ENCODE data around the gene LRPAP1.
"Not testable (repeated sequence)": the region's sequence is repeated elsewhere in the genome, so short reads cannot be mapped to it uniquely, and the experiment has no call there.

LRPAP1 gene

GRCh38 chr4:3531879-3532750 is at the start of gene LRPAP1:
LRPAP1 (minus strand) TSS chr4:3532422; CDS start chr4:3532412, 10 bp downstream.
- DNase-seq: peak; percentile 81

DNA sequence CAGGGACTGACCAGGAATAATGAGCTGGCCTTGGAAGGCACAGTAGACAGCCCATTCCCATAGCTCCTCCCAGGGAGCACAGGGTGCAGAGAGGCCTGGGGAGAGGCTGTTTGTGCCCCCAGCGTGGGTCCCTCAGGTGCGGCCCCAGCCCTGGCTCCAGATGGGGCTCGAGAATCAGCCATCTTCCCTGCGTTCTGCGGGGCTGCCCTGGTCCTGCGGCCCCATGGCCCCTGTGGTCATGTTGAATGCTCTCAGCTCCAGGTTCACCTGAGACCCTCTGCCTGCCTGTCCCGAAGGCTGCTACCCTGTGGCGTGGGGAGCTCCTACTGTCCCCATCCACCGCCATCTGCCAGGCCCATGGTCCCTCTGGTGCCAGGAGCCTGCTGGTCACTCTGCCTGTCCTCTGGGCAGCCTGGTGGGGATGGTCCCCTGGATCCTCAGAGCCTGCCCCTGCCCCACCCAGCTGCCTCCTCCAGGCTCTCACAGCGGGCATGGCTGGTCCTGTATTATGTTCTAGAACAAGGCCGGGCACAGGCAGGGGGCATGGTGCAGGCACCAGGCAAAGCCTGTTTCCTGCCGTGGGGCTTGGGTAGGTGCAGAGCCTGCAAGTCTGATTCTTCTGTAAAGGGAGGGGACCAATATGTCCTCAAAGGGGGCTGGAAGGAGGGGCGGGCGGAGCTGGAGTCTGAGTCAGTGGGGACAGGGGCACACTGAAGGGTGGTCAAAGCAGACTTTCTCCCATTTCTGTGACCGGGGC is 49.3 kb upstream of the LRPAP1 start:
- not testable (repeated sequence) for DNase-seq

DNA sequence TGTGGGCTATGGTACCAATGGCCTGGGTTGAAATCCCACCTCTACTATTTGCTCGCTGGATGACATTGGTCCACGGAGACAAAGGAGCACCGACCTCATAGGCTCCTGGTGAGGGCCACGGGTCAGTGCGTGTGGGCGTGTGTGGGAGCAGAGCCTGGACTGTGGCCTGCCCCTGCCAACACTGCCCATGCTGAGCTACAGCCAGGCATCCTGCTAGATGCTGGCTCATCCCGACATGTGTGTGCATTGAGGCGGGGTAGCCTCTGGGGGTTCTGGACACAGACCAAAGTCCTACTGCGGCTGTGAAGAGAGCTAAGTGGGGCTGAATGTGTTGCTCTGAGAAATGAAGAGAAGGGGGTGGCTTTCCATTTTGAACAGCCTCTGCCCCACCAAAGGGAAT is 48.6 kb upstream of the LRPAP1 start:
- DNase-seq: not testable (repeated sequence)

- DNase-seq: not testable (repeated sequence)
Observed at GRCh38 chr4:3578527-3579144, 46.4 kb upstream of the LRPAP1 start.

GRCh38 chr4:3578052-3578451 is 45.8 kb upstream of the LRPAP1 start:
- not testable (repeated sequence) for DNase-seq

DNA sequence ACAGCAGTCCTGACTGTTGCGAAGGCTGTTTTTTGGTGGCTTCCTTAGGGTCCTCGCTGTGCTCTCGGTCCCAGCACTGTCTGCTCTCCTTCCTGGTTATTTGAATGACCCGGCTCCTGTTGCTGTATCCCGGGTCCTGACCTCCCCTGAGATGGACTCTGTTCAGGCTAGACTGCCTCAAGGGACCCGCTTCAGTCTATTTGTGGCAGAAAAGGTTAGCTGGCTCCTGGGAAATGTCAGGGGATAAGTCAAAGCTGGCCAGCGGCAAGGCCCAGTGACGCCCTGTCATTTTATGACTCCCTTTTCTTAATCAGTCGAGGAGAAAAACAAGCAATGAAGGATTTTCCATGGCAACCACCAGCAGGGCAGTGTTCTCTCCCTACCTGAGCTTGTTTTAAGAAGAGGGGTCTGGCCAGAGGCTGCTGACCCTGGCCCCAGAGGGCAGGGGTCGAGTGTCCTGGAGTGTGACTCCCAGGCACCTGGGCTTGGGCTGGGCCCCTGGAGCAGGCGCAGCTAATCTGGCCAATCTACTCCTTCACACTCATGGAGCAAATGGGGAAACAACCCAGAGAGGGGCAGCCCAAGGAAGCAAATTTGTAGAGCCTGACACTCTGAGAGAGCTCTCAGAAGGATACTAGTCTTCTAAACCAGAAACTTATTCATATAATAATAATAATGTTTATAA is 45.1 kb upstream of the LRPAP1 start:
- DNase-seq: not testable (repeated sequence)

DNA sequence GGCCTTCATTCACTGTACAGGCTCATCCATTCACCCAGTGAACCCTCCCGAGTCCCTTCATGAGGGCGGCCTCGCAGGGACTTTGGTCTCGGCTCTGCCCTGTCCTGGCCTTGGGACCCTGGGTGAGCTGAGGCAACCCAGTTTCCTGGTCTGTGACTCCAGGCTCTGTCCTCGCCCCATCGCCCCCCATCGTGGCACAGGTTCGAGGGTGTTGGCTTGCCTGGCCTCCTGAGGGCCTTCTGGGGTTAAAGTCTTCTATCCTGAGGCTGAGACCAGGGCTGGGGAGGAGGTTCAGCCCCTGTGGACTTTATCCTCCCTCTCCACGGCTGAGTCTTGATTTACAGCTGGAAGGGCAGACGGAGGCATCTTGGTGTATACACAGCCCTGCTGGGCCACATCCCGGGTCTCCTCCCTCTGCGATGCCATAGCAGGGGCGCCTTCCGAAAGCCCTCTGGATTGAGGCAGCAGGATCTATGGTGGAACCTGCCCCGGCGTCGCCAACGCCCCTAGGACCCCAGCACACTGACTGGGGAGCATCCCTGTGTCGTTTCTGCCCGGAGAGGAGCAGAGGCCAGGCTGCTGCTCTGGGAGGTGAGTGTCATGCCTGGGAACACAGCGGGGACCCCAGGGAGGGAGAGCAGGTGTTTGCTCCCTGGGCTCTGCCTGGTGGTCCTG is 44.4 kb upstream of the LRPAP1 start:
- DNase-seq: not testable (repeated sequence)

- DNase-seq: not testable (repeated sequence)
Observed at GRCh38 chr4:3575426-3576369, 43.5 kb upstream of the LRPAP1 start.

DNA sequence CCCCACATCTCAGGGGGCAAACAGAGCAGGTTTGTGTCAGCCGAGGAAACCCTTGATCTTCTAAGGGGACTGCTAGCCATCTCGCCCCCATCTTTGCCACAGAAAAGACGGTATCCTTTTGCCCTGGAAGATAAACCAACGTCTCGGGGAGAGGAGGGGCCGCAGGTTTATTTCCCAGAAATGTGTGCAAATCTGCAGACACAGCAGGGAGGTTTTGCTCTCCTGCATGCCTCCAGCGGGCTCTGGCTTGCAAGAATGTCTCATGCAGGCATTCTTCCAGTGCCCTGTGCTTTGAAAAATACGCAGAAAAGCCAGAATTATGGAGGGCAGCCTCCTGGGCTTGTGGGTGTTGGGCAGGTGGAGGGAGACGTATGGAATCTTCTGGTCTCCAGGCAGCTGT is 42.6 kb upstream of the LRPAP1 start:
- DNase-seq: not testable (repeated sequence)

DNA sequence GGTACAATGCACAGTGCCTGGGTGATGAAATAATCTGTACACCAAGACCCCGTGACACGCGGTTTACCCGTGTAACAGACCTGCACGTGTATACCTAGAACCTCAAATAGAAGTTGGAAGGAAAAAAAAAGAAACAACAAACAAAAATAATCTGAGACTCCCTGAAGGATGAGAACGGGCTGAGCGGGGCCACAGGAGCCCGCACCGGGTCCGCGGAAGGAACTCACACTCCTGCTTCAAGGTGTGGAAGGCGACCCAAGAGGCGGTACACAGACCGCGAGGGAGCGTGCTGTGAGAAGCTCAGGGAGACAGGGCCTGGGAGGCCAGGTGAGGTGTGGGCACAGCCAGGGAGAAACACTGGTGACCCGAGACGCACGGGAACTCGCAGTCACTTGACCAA is 42.1 kb upstream of the LRPAP1 start:
- not testable (repeated sequence) for DNase-seq

GRCh38 chr4:3573131-3573530 is 40.9 kb upstream of the LRPAP1 start:
- no peak for DNase-seq

- no peak for DNase-seq
Observed at GRCh38 chr4:3572363-3572762, 40.1 kb upstream of the LRPAP1 start.

GRCh38 chr4:3571921-3572320 is 39.7 kb upstream of the LRPAP1 start:
- DNase-seq: no peak

GRCh38 chr4:3570923-3571322 is 38.7 kb upstream of the LRPAP1 start:
- DNase-seq: not testable (repeated sequence)

DNA sequence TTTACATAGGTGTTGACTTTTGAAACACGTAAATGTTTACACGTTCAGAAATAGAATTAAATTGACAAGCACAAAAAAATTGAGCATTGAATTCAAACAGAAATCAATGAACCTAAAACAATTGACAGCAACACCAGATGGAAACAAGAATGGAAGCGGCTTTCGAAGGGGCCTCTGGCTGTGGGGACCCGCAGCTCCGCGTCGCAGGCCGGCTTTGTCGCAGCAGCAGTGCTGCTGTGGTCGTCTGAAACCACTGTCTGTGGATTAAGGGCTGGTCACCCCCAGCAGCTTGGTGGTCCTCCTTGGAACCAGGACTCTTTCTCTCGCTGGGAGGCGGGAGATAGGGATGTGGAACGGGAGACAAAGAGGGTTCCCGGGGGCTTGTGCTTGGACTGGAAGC is 37.4 kb upstream of the LRPAP1 start:
- DNase-seq: not testable (repeated sequence)

- DNase-seq: not testable (repeated sequence)
Observed at GRCh38 chr4:3566701-3567100, 34.5 kb upstream of the LRPAP1 start.

GRCh38 chr4:3566301-3566700 is 34.1 kb upstream of the LRPAP1 start:
- not testable (repeated sequence) for DNase-seq

- DNase-seq: not testable (repeated sequence)
Observed at GRCh38 chr4:3564948-3565347, 32.7 kb upstream of the LRPAP1 start.

DNA sequence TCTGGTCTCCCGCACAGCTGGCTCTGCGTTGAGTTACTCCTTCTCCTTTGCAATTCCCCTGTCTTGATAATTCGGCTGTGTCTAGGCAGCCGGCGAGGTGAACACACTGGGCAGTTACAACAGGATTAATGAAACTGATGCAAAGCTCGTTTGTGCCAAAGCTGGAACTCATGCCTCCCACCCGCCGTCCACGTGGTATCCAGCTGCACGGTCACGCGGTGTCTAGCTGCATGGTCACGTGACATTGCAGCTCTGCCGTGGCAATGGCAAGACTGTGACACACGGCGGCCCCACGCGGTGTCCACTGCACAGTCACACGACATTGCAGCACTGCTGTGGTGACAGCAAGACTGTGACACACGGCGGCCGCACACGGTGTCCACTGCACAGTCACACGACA is 31.2 kb upstream of the LRPAP1 start:
- DNase-seq: no peak

GRCh38 chr4:3562127-3562526 is 29.9 kb upstream of the LRPAP1 start:
- not testable (repeated sequence) for DNase-seq

GRCh38 chr4:3560465-3560864 is 28.2 kb upstream of the LRPAP1 start:
- DNase-seq: not testable (repeated sequence)
